SK-N-MC (cell line): ENCODE measurements around the gene CDS1.
A peak's percentile ranks its signal among the peaks of the same experiment; 100 is the strongest.

ENCODE experiments used
- DNase-seq: peaks from one replicate; pipeline ENCODE4 v3.0.0-alpha.2; 2011; ENCODE audit warnings: low read depth, low spot score
- H3K27ac ChIP-seq: fragments of 200-600 bp; sonication (generic); 2 replicates; pipeline ENCODE4 v1.5.1; 2016; ENCODE audit warnings: mixed run types
- H3K36me3 ChIP-seq: fragments of 200-600 bp; sonication (generic); 2 replicates; pipeline ENCODE4 v1.6.1; 2017; ENCODE audit warnings: antibody characterized with exemption, low read length, mixed read lengths; ENCODE audit not compliant: insufficient read depth
- H3K4me3 ChIP-seq: fragments of 200-600 bp; sonication (generic); 2 replicates; pipeline ENCODE4 v1.5.1; 2016
- H3K9ac ChIP-seq: fragments of 200-600 bp; sonication (generic); 2 replicates; pipeline ENCODE4 v1.8.0; 2017; ENCODE audit warnings: mixed run types, mixed read lengths; ENCODE audit not compliant: insufficient read length
- H3K9me3 ChIP-seq: fragments of 200-600 bp; sonication (generic); 2 replicates; pipeline ENCODE4 v1.6.1; 2017; ENCODE audit warnings: low read depth, mild to moderate bottlenecking, antibody characterized with exemption, low read length, moderate library complexity, mixed read lengths
- EZH2 ChIP-seq: fragments of 200-600 bp; sonication (generic); IDR thresholded peaks from one replicate; pipeline ENCODE4 v1.6.1; 2017; ENCODE audit warnings: antibody characterized with exemption
- FOXP2 ChIP-seq: optimal IDR thresholded peaks from 2 replicates; pipeline ENCODE3; 2011; ENCODE audit warnings: mild to moderate bottlenecking, moderate library complexity; ENCODE audit not compliant: insufficient read depth; ENCODE audit errors: extremely low read length, control extremely low read depth
- POLR2AphosphoS5 ChIP-seq: IDR thresholded peaks from 2 replicates; pipeline ENCODE4 v1.6.1; 2012; ENCODE audit warnings: mild to moderate bottlenecking, low read depth, low read length, borderline replicate concordance

The CDS1 gene

GRCh38 chr4:84594724-84595123 is 11.8 kb downstream of the CDS1 start:
- H3K27ac ChIP-seq: no peak overlapping the region
- no peak overlapping the region for H3K9ac ChIP-seq
- no peaks in the 10 kb centered on the region for H3K36me3 ChIP-seq
- no peak for DNase-seq
- TF ChIP-seq EZH2 (no peak), FOXP2 (no peak), POLR2AphosphoS5 (no peak)
- H3K9me3 ChIP-seq: no peaks in the 10 kb centered on the region
- no peak overlapping the region for H3K4me3 ChIP-seq

GRCh38 chr4:84596826-84597225 is 13.9 kb downstream of the CDS1 start:
- Histone ChIP-seq H3K9me3 (no peaks in the 10 kb centered on the region), H3K9ac (no peak overlapping the region), H3K4me3 (no peak overlapping the region; the same call in 1 of the 2 replicates), H3K27ac (peak overlapping the region; percentile 52; the same call in 1 of the 2 replicates), H3K36me3 (no peaks in the 10 kb centered on the region)
- no peak for TF ChIP-seq FOXP2
- no peak for TF ChIP-seq EZH2
- TF ChIP-seq POLR2AphosphoS5: no peak
- peak; percentile 39 for DNase-seq

GRCh38 chr4:84597450-84597849 is 14.5 kb downstream of the CDS1 start:
- peak overlapping the region; percentile 52; the same call in 1 of the 2 replicates for H3K27ac ChIP-seq

GRCh38 chr4:84606645-84607044 is 23.7 kb downstream of the CDS1 start:
- no peak for TF ChIP-seq FOXP2
- no peak for TF ChIP-seq POLR2AphosphoS5
- no peak for TF ChIP-seq EZH2
- H3K27ac ChIP-seq: no peak overlapping the region
- H3K4me3 ChIP-seq: no peak overlapping the region
- H3K9me3 ChIP-seq: no peaks in the 10 kb centered on the region
- no peak overlapping the region for H3K9ac ChIP-seq
- DNase-seq: no peak
- H3K36me3 ChIP-seq: peaks cover 12% of the 10 kb centered on the region; the same call in 1 of the 2 replicates

More at GRCh38 chr4:84597450-84597849, 14.5 kb downstream of the CDS1 start:
- H3K9ac ChIP-seq: no peak overlapping the region
- no peaks in the 10 kb centered on the region for H3K36me3 ChIP-seq
- TF ChIP-seq FOXP2 (no peak), EZH2 (no peak), POLR2AphosphoS5 (no peak)
- DNase-seq: no peak
- no peak overlapping the region for H3K4me3 ChIP-seq
- no peaks in the 10 kb centered on the region for H3K9me3 ChIP-seq

- Histone ChIP-seq H3K4me3 (no peak overlapping the region), H3K9ac (no peak overlapping the region), H3K9me3 (no peaks in the 10 kb centered on the region), H3K27ac (no peak overlapping the region), H3K36me3 (peaks cover 12% of the 10 kb centered on the region; the same call in 1 of the 2 replicates)
- TF ChIP-seq FOXP2: no peak
- TF ChIP-seq EZH2: no peak
- no peak for TF ChIP-seq POLR2AphosphoS5
- no peak for DNase-seq
These were observed 28.6 kb downstream of the CDS1 start for GRCh38 chr4:84611531-84611930.

GRCh38 chr4:84614891-84615290 is 32.0 kb downstream of the CDS1 start:
- no peak for DNase-seq
- Histone ChIP-seq H3K9ac (no peak overlapping the region), H3K27ac (no peak overlapping the region), H3K36me3 (peaks cover 5% of the 10 kb centered on the region; the same call in 1 of the 2 replicates), H3K9me3 (no peaks in the 10 kb centered on the region), H3K4me3 (no peak overlapping the region)
- TF ChIP-seq EZH2 (no peak), FOXP2 (no peak), POLR2AphosphoS5 (no peak)

GRCh38 chr4:84615355-84615754 is 32.4 kb downstream of the CDS1 start:
- H3K4me3 ChIP-seq: no peak overlapping the region
- peaks cover 2% of the 10 kb centered on the region; the same call in 1 of the 2 replicates for H3K36me3 ChIP-seq
- no peak overlapping the region for H3K27ac ChIP-seq
- TF ChIP-seq POLR2AphosphoS5 (no peak), EZH2 (no peak), FOXP2 (no peak)
- H3K9me3 ChIP-seq: no peaks in the 10 kb centered on the region
- no peak overlapping the region for H3K9ac ChIP-seq
- no peak for DNase-seq

GRCh38 chr4:84622959-84623358 is 40.0 kb downstream of the CDS1 start:
- Histone ChIP-seq H3K4me3 (peak overlapping the region; percentile 41; the same call in 1 of the 2 replicates), H3K9me3 (no peaks in the 10 kb centered on the region), H3K9ac (no peak overlapping the region), H3K27ac (peak overlapping the region; percentile 80), H3K36me3 (no peaks in the 10 kb centered on the region; the same call in 1 of the 2 replicates)
- no peak for DNase-seq
- TF ChIP-seq POLR2AphosphoS5: no peak
- no peak for TF ChIP-seq FOXP2
- no peak for TF ChIP-seq EZH2

- H3K36me3 ChIP-seq: no peaks in the 10 kb centered on the region
- H3K9ac ChIP-seq: no peak overlapping the region
- TF ChIP-seq POLR2AphosphoS5 (no peak), FOXP2 (no peak), EZH2 (no peak)
- no peak overlapping the region for H3K4me3 ChIP-seq
- DNase-seq: no peak
- no peaks in the 10 kb centered on the region for H3K9me3 ChIP-seq
- no peak overlapping the region for H3K27ac ChIP-seq
These were observed 40.7 kb downstream of the CDS1 start for GRCh38 chr4:84623661-84624060.

- H3K27ac ChIP-seq: no peak overlapping the region
These were observed 43.7 kb downstream of the CDS1 start for GRCh38 chr4:84626673-84627072.

More at GRCh38 chr4:84626673-84627072, 43.7 kb downstream of the CDS1 start:
- Histone ChIP-seq H3K36me3 (no peaks in the 10 kb centered on the region), H3K9me3 (no peaks in the 10 kb centered on the region), H3K4me3 (no peak overlapping the region), H3K9ac (no peak overlapping the region)
- TF ChIP-seq POLR2AphosphoS5: no peak
- TF ChIP-seq FOXP2: no peak
- no peak for TF ChIP-seq EZH2
- no peak for DNase-seq
